Adrenal gland (tissue), 12 donors: ENCODE measurements around the gene RPL18. TPM values are rescaled to one million over a fixed set of nuclear protein-coding genes. Genes with fewer than 3 reads are reported as not detected.
A peak's percentile ranks its signal among the peaks of the same experiment; 100 is the strongest.

Experiments used
- DNase-seq, 7 donors: peaks; one replicate each; pipeline ENCODE4 v3.0.0-alpha.2; 2019 to 2020
- H3K27ac ChIP-seq, 5 donors: fragments of 200-600 bp; sonication (generic) in 4 of 5; 1 replicate in 3 of 5; 2 replicates in 2 of 5; pipeline versions ENCODE4 v1.5.1 to v1.8.0; 2016 to 2020; ENCODE audit warnings: mild to moderate bottlenecking in 1 of 5
- H3K27me3 ChIP-seq: fragments of 200-600 bp; 2 replicates; pipeline ENCODE4 v1.8.0; 2021
- H3K36me3 ChIP-seq, 2 donors: fragments of 200-600 bp; replicated peaks in 1 of 2; 1 replicate in 1 of 2; 2 replicates in 1 of 2; pipeline versions ENCODE4 v1.5.1 to v1.8.0; 2018 to 2022
- H3K4me1 ChIP-seq, 2 donors: fragments of 200-600 bp; replicated peaks in 1 of 2; 1 replicate in 1 of 2; 2 replicates in 1 of 2; pipeline versions ENCODE4 v1.5.1 to v1.8.0; 2018 to 2021
- H3K4me3 ChIP-seq, 4 donors: fragments of 200-600 bp; sonication (generic) in 3 of 4; one replicate each; pipeline ENCODE4 v1.5.1; 2016 to 2018
- H3K9me3 ChIP-seq, 3 donors: fragments of 200-600 bp; sonication (generic) in 1 of 3; replicated peaks in 1 of 3; 1 replicate in 2 of 3; 2 replicates in 1 of 3; pipeline versions ENCODE4 v1.5.1 to v1.8.0; 2016 to 2021
- CTCF ChIP-seq, 6 experiments: fragments of 450-650 bp in 4 of 6; fragments of 200-600 bp in 2 of 6; sonication (generic) in 1 of 6; IDR thresholded peaks; 1 replicate in 5 of 6; 2 replicates in 1 of 6; pipeline versions ENCODE4 v1.5.1 to v1.8.0; 2016 to 2021; ENCODE audit warnings: antibody characterized with exemption in 6 of 6, mild to moderate bottlenecking in 2 of 6, moderate library complexity in 1 of 6
- POLR2A ChIP-seq, 2 donors: fragments of 450-650 bp; IDR thresholded peaks; one replicate each; pipeline ENCODE4 v1.6.1; 2017; ENCODE audit warnings: antibody characterized with exemption in 2 of 2, mild to moderate bottlenecking in 2 of 2, moderate library complexity in 1 of 2
- WGBS, 4 donors: extraction: QIAGEN DNeasy Blood & Tissue Kit in 2 of 4; methylation state at CpG; one replicate each; pipeline versions ENCODE4 v1.1.5 to v1.1.7; 2013 to 2017; 5-methylcytosine and 5-hydroxymethylcytosine counted together
- intact Hi-C, 2 donors: fragments of 100-400 bp; cut with DNase I; formaldehyde crosslinking; loops; one replicate each; pipeline versions ENCODE4 v1.14.1 to v1.15.0; 2022 to 2023
- polyA plus RNA-seq, 3 donors: library from polyadenylated mRNA; stranded (reverse); fragments of 200-250 nt in 2 of 3; fragments of 350-450 nt in 1 of 3; fragmentation: Illumina TruSeq in 1 of 3; extraction: RNeasy Lipid Tissue Mini Kit (QIAGEN cat#74804) in 1 of 3; gene quantifications; one replicate each; pipeline ENCODE4 v1.2.3, GENCODE V29; 2013 to 2014
- total RNA-seq, 9 donors: library from RNA; depleted of rRNA in 4 of 9; stranded (reverse); fragments of >200 nt in 4 of 9; fragments of 120-200 nt in 1 of 9; fragmentation: NEBNext Ultra II Directional in 1 of 9; extraction: Animal tissue kit (Norgen Biotek cat#: 25700) in 1 of 9; gene quantifications; one replicate each; pipeline versions ENCODE4 v1.1.0 to v1.2.4, GENCODE V29; 2013 to 2023
- donor health status: healthy with polysubstance abuse.
- donor health status: Bipolar disorder and iron deficiency.
- donor health status: DM: yes; HTN: yes; CAD: no.
- donor health status: DM: no; HTN: no; CAD: no.
- donor health status: DM: no; HTN: no; CAD: no.
- donor health status: DM: yes; HTN: yes; CAD: no.

Gene RPL18
- total and polyA plus RNA-seq, 12 donors: 575 to 5,137 (median 1,890) TPM

GRCh38 chr19:48616491-48617056, 2.4 kb downstream of the RPL18 start:
- WGBS, 4 donors: 67 to 73% (median 71%) methylated on average over 8 to 12 of the region's 12 CpGs
- peak in 4 of 7 donors; percentile 20 to 56 (median 42) for DNase-seq
- intact Hi-C loops: no loop called here
- Histone ChIP-seq H3K4me3 (no peak overlapping the region), H3K27ac (no peak overlapping the region), H3K4me1 (peaks cover 18 to 32% of the 10 kb centered on the region in 2 donors), H3K36me3 (peaks cover 0 to 30% of the 10 kb centered on the region in 2 donors), H3K9me3 (no peaks in the 10 kb centered on the region), H3K27me3 (no peaks in the 10 kb centered on the region)
- TF ChIP-seq POLR2A (IDR thresholded peaks at IDR 0.05): no peak

GRCh38 chr19:48616041-48616436, 2.9 kb downstream of the RPL18 start:
- Histone ChIP-seq H3K4me3 (no peak overlapping the region), H3K4me1 (peaks cover 18 to 32% of the 10 kb centered on the region in 2 donors), H3K9me3 (no peaks in the 10 kb centered on the region), H3K36me3 (peaks cover 0 to 30% of the 10 kb centered on the region in 2 donors), H3K27me3 (no peaks in the 10 kb centered on the region), H3K27ac (no peak overlapping the region)
- DNase-seq: peak in 3 of 7 donors; percentile 31 to 53 (median 38)
- intact Hi-C loops: no loop called here
- 78 to 85% (median 78%) methylated on average over 13 to 16 of the region's 16 CpGs; no CpG with 5 or more reads in 1 of the 4 donors for WGBS, 4 donors
- TF ChIP-seq POLR2A (IDR thresholded peaks at IDR 0.05): no peak
- no peak for TF ChIP-seq CTCF (IDR thresholded peaks at IDR 0.05)

GRCh38 chr19:48615231-48616040, 3.5 kb downstream of the RPL18 start:
- H3K27me3 ChIP-seq: no peaks in the 10 kb centered on the region
- H3K36me3 ChIP-seq: peaks cover 0 to 30% of the 10 kb centered on the region in 2 donors
- no peak overlapping the region for H3K27ac ChIP-seq
- DNase-seq: peak in 2 of 7 donors; percentile 39 to 51
- intact Hi-C loops: no loop called here
- no peaks in the 10 kb centered on the region for H3K9me3 ChIP-seq
- no peak overlapping the region for H3K4me3 ChIP-seq
- TF ChIP-seq POLR2A (IDR thresholded peaks at IDR 0.05) (no peak), CTCF (IDR thresholded peaks at IDR 0.05) (no peak)
- 59 to 77% (median 63%) methylated on average over 11 to 19 of the region's 19 CpGs for WGBS, 4 donors
- peaks cover 18 to 32% of the 10 kb centered on the region in 2 donors for H3K4me1 ChIP-seq

GRCh38 chr19:48614436-48615230, 4.3 kb downstream of the RPL18 start, which contains the start of gene FAM83E:
Gene FAM83E, minus strand, starts transcription at chr19:48615076. Its CDS starts 1,704 bp downstream, at chr19:48613372.
- H3K4me1 ChIP-seq: peaks cover 13 to 24% of the 10 kb centered on the region in 2 donors
- TF ChIP-seq CTCF (IDR thresholded peaks at IDR 0.05) (no peak), POLR2A (IDR thresholded peaks at IDR 0.05) (no peak)
- peak in 3 of 7 donors; percentile 27 to 42 (median 41) for DNase-seq
- no peaks in the 10 kb centered on the region for H3K27me3 ChIP-seq
- H3K27ac ChIP-seq: peak within 1 kb of the TSS in 1 of 5 donors; percentile 13
- peaks cover 0 to 30% of the 10 kb centered on the region in 2 donors for H3K36me3 ChIP-seq
- WGBS, 4 donors: 25 to 52% (median 44%) methylated on average over 10 to 31 of the region's 31 CpGs
- H3K9me3 ChIP-seq: no peaks in the 10 kb centered on the region
- no peak within 1 kb of the TSS for H3K4me3 ChIP-seq
- intact Hi-C loops: no loop called here
